Keratinocyte (primary cell): ENCODE results near the gene DVL1.

ENCODE experiments used
- EZH2 ChIP-seq: IDR thresholded peaks from one replicate; pipeline ENCODE4 v1.6.1; 2012; ENCODE audit warnings: inconsistent platforms, mild to moderate bottlenecking, low read length, moderate library complexity
- TF ChIP-seq, protein P1 (sequence below), 3 experiments: IDR thresholded peaks in 1 of 3; conservative IDR thresholded peaks in 1 of 3; optimal IDR thresholded peaks in 1 of 3; 2 replicates in 2 of 3; 3 replicates in 1 of 3; pipeline versions ENCODE3 to v1.5.1; 2011; ENCODE audit warnings: low read length in 3 of 3, mild to moderate bottlenecking in 3 of 3, moderate library complexity in 2 of 3, control low read depth in 1 of 3, inconsistent platforms in 1 of 3; ENCODE audit not compliant: insufficient read depth in 2 of 3; ENCODE audit errors: extremely low read depth in 1 of 3

DNA sequence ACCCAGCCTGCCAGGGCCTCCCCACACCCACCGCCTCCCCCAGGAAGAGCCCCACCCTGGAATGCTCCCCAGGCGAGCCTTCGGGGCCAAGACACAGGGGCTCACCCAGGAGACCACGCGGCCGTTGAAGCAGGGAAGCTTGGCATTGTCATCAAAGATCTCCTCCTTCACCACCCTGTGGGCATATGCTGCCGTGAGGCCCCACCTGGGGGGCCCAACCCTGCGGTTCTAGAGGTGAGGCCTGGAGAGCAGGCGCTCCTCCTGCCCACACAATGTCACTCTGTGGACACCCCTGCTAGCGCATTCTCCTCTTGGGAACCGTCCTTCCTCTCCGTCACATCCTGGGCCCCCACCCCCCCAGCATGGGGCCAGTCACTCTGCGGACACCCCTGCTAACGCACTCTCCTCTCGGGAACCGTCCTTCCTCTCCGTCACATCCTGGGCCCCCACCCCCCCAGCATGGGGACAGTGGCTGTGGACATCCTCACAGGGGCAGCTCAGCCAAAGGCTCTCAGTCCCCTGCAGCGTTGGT lies 6.6 kb downstream of the DVL1 start:
- TF ChIP-seq, protein P1, sequence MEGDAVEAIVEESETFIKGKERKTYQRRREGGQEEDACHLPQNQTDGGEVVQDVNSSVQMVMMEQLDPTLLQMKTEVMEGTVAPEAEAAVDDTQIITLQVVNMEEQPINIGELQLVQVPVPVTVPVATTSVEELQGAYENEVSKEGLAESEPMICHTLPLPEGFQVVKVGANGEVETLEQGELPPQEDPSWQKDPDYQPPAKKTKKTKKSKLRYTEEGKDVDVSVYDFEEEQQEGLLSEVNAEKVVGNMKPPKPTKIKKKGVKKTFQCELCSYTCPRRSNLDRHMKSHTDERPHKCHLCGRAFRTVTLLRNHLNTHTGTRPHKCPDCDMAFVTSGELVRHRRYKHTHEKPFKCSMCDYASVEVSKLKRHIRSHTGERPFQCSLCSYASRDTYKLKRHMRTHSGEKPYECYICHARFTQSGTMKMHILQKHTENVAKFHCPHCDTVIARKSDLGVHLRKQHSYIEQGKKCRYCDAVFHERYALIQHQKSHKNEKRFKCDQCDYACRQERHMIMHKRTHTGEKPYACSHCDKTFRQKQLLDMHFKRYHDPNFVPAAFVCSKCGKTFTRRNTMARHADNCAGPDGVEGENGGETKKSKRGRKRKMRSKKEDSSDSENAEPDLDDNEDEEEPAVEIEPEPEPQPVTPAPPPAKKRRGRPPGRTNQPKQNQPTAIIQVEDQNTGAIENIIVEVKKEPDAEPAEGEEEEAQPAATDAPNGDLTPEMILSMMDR (optimal IDR thresholded peaks at IDR 0.05 in 1 of 3, IDR thresholded peaks at IDR 0.05 in 1 of 3, conservative IDR thresholded peaks at IDR 0.05 in 1 of 3; ENCODE audit: extremely low read depth in 1 of 3, insufficient read depth in 2 of 3, low read length in 3 of 3): no peak
- TF ChIP-seq EZH2: no peak
